ENCODE data around the gene CA12.

The CA12 gene

GRCh38 chr15:63360170-63360569 is 21.5 kb downstream of the CA12 start:
- Histone ChIP-seq H3K4me3 (ENCODE audit: low read depth in 1 of 2, low read length in 2 of 2) (no peak overlapping the region), H3K4me1 (ENCODE audit: control insufficient read depth in 1 of 2, insufficient read depth in 2 of 2, low read length in 2 of 2) (peaks cover 2% of the 10 kb centered on the region in 2 donors), H3K27me3 (ENCODE audit: control insufficient read depth in 1 of 2, insufficient read depth in 2 of 2, low read length in 2 of 2) (no peaks in the 10 kb centered on the region), H3K27ac (ENCODE audit: low read depth, low read length) (no peak overlapping the region), H3K9ac (ENCODE audit: low read depth in 1 of 2, low read length in 2 of 2) (no peak overlapping the region), H3K36me3 (ENCODE audit: control insufficient read depth in 1 of 2, insufficient read depth in 2 of 2, low read length in 2 of 2) (no peaks in the 10 kb centered on the region), H3K9me3 (ENCODE audit: control insufficient read depth in 1 of 2, low read length in 2 of 2) (no peaks in the 10 kb centered on the region)

- Histone ChIP-seq H3K4me1 (ENCODE audit: control insufficient read depth in 1 of 2, insufficient read depth in 2 of 2, low read length in 2 of 2) (peaks cover 13 to 19% of the 10 kb centered on the region in 2 donors), H3K27ac (ENCODE audit: low read depth, low read length) (no peak overlapping the region), H3K36me3 (ENCODE audit: control insufficient read depth in 1 of 2, insufficient read depth in 2 of 2, low read length in 2 of 2) (no peaks in the 10 kb centered on the region), H3K9me3 (ENCODE audit: control insufficient read depth in 1 of 2, low read length in 2 of 2) (no peaks in the 10 kb centered on the region), H3K27me3 (ENCODE audit: control insufficient read depth in 1 of 2, insufficient read depth in 2 of 2, low read length in 2 of 2) (no peaks in the 10 kb centered on the region), H3K9ac (ENCODE audit: low read depth in 1 of 2, low read length in 2 of 2) (no peak overlapping the region), H3K4me3 (ENCODE audit: low read depth in 1 of 2, low read length in 2 of 2) (no peak overlapping the region)
Measured at GRCh38 chr15:63358241-63359029, 23.2 kb downstream of the CA12 start.

- Histone ChIP-seq H3K9me3 (ENCODE audit: control insufficient read depth in 1 of 2, low read length in 2 of 2) (no peaks in the 10 kb centered on the region), H3K4me3 (ENCODE audit: low read depth in 1 of 2, low read length in 2 of 2) (no peak overlapping the region), H3K36me3 (ENCODE audit: control insufficient read depth in 1 of 2, insufficient read depth in 2 of 2, low read length in 2 of 2) (no peaks in the 10 kb centered on the region), H3K27ac (ENCODE audit: low read depth, low read length) (no peak overlapping the region), H3K4me1 (ENCODE audit: control insufficient read depth in 1 of 2, insufficient read depth in 2 of 2, low read length in 2 of 2) (peaks cover 13 to 20% of the 10 kb centered on the region in 2 donors), H3K9ac (ENCODE audit: low read depth in 1 of 2, low read length in 2 of 2) (no peak overlapping the region), H3K27me3 (ENCODE audit: control insufficient read depth in 1 of 2, insufficient read depth in 2 of 2, low read length in 2 of 2) (no peaks in the 10 kb centered on the region)
Measured at GRCh38 chr15:63357731-63358130, 23.9 kb downstream of the CA12 start.

GRCh38 chr15:63357061-63357460 is 24.6 kb downstream of the CA12 start:
- H3K4me1 ChIP-seq (ENCODE audit: control insufficient read depth in 1 of 2, insufficient read depth in 2 of 2, low read length in 2 of 2) = peaks cover 13 to 20% of the 10 kb centered on the region in 2 donors
- no peaks in the 10 kb centered on the region for H3K36me3 ChIP-seq (ENCODE audit: control insufficient read depth in 1 of 2, insufficient read depth in 2 of 2, low read length in 2 of 2)
- H3K27me3 ChIP-seq (ENCODE audit: control insufficient read depth in 1 of 2, insufficient read depth in 2 of 2, low read length in 2 of 2) = no peaks in the 10 kb centered on the region
- no peaks in the 10 kb centered on the region for H3K9me3 ChIP-seq (ENCODE audit: control insufficient read depth in 1 of 2, low read length in 2 of 2)
- H3K9ac ChIP-seq (ENCODE audit: low read depth in 1 of 2, low read length in 2 of 2) = no peak overlapping the region
- no peak overlapping the region for H3K4me3 ChIP-seq (ENCODE audit: low read depth in 1 of 2, low read length in 2 of 2)
- no peak overlapping the region for H3K27ac ChIP-seq (ENCODE audit: low read depth, low read length)

GRCh38 chr15:63354821-63355650 is 26.6 kb downstream of the CA12 start:
- peaks cover 13 to 20% of the 10 kb centered on the region in 2 donors for H3K4me1 ChIP-seq (ENCODE audit: control insufficient read depth in 1 of 2, insufficient read depth in 2 of 2, low read length in 2 of 2)
- H3K27me3 ChIP-seq (ENCODE audit: control insufficient read depth in 1 of 2, insufficient read depth in 2 of 2, low read length in 2 of 2) = no peaks in the 10 kb centered on the region
- H3K27ac ChIP-seq (ENCODE audit: low read depth, low read length) = no peak overlapping the region
- no peak overlapping the region for H3K4me3 ChIP-seq (ENCODE audit: low read depth in 1 of 2, low read length in 2 of 2)
- no peaks in the 10 kb centered on the region for H3K36me3 ChIP-seq (ENCODE audit: control insufficient read depth in 1 of 2, insufficient read depth in 2 of 2, low read length in 2 of 2)
- H3K9ac ChIP-seq (ENCODE audit: low read depth in 1 of 2, low read length in 2 of 2) = no peak overlapping the region
- no peaks in the 10 kb centered on the region for H3K9me3 ChIP-seq (ENCODE audit: control insufficient read depth in 1 of 2, low read length in 2 of 2)

- no peak overlapping the region for H3K9ac ChIP-seq (ENCODE audit: low read depth in 1 of 2, low read length in 2 of 2)
- H3K9me3 ChIP-seq (ENCODE audit: control insufficient read depth in 1 of 2, low read length in 2 of 2) = no peaks in the 10 kb centered on the region
- no peaks in the 10 kb centered on the region for H3K36me3 ChIP-seq (ENCODE audit: control insufficient read depth in 1 of 2, insufficient read depth in 2 of 2, low read length in 2 of 2)
- no peaks in the 10 kb centered on the region for H3K27me3 ChIP-seq (ENCODE audit: control insufficient read depth in 1 of 2, insufficient read depth in 2 of 2, low read length in 2 of 2)
- H3K4me1 ChIP-seq (ENCODE audit: control insufficient read depth in 1 of 2, insufficient read depth in 2 of 2, low read length in 2 of 2) = peaks cover 13 to 20% of the 10 kb centered on the region in 2 donors
- H3K27ac ChIP-seq (ENCODE audit: low read depth, low read length) = no peak overlapping the region
- no peak overlapping the region for H3K4me3 ChIP-seq (ENCODE audit: low read depth in 1 of 2, low read length in 2 of 2)
Measured at GRCh38 chr15:63353887-63354286, 27.8 kb downstream of the CA12 start.

GRCh38 chr15:63353261-63353660 is 28.4 kb downstream of the CA12 start:
- H3K9me3 ChIP-seq (ENCODE audit: control insufficient read depth in 1 of 2, low read length in 2 of 2) = no peaks in the 10 kb centered on the region
- peaks cover 13 to 21% of the 10 kb centered on the region in 2 donors for H3K4me1 ChIP-seq (ENCODE audit: control insufficient read depth in 1 of 2, insufficient read depth in 2 of 2, low read length in 2 of 2)
- H3K4me3 ChIP-seq (ENCODE audit: low read depth in 1 of 2, low read length in 2 of 2) = no peak overlapping the region
- H3K27ac ChIP-seq (ENCODE audit: low read depth, low read length) = no peak overlapping the region
- no peaks in the 10 kb centered on the region for H3K36me3 ChIP-seq (ENCODE audit: control insufficient read depth in 1 of 2, insufficient read depth in 2 of 2, low read length in 2 of 2)
- H3K27me3 ChIP-seq (ENCODE audit: control insufficient read depth in 1 of 2, insufficient read depth in 2 of 2, low read length in 2 of 2) = no peaks in the 10 kb centered on the region
- H3K9ac ChIP-seq (ENCODE audit: low read depth in 1 of 2, low read length in 2 of 2) = no peak overlapping the region

GRCh38 chr15:63352808-63353207 is 28.8 kb downstream of the CA12 start:
- no peak overlapping the region for H3K27ac ChIP-seq (ENCODE audit: low read depth, low read length)
- no peaks in the 10 kb centered on the region for H3K27me3 ChIP-seq (ENCODE audit: control insufficient read depth in 1 of 2, insufficient read depth in 2 of 2, low read length in 2 of 2)
- no peaks in the 10 kb centered on the region for H3K36me3 ChIP-seq (ENCODE audit: control insufficient read depth in 1 of 2, insufficient read depth in 2 of 2, low read length in 2 of 2)
- no peak overlapping the region for H3K9ac ChIP-seq (ENCODE audit: low read depth in 1 of 2, low read length in 2 of 2)
- H3K9me3 ChIP-seq (ENCODE audit: control insufficient read depth in 1 of 2, low read length in 2 of 2) = no peaks in the 10 kb centered on the region
- H3K4me1 ChIP-seq (ENCODE audit: control insufficient read depth in 1 of 2, insufficient read depth in 2 of 2, low read length in 2 of 2) = peaks cover 13 to 22% of the 10 kb centered on the region in 2 donors
- H3K4me3 ChIP-seq (ENCODE audit: low read depth in 1 of 2, low read length in 2 of 2) = no peak overlapping the region

- Histone ChIP-seq H3K4me1 (ENCODE audit: control insufficient read depth in 1 of 2, insufficient read depth in 2 of 2, low read length in 2 of 2) (peaks cover 13 to 22% of the 10 kb centered on the region in 2 donors), H3K9me3 (ENCODE audit: control insufficient read depth in 1 of 2, low read length in 2 of 2) (no peaks in the 10 kb centered on the region), H3K9ac (ENCODE audit: low read depth in 1 of 2, low read length in 2 of 2) (no peak overlapping the region), H3K27me3 (ENCODE audit: control insufficient read depth in 1 of 2, insufficient read depth in 2 of 2, low read length in 2 of 2) (no peaks in the 10 kb centered on the region), H3K4me3 (ENCODE audit: low read depth in 1 of 2, low read length in 2 of 2) (no peak overlapping the region), H3K36me3 (ENCODE audit: control insufficient read depth in 1 of 2, insufficient read depth in 2 of 2, low read length in 2 of 2) (no peaks in the 10 kb centered on the region), H3K27ac (ENCODE audit: low read depth, low read length) (no peak overlapping the region)
Measured at GRCh38 chr15:63351170-63351569, 30.5 kb downstream of the CA12 start.

- Histone ChIP-seq H3K9ac (ENCODE audit: low read depth in 1 of 2, low read length in 2 of 2) (no peak overlapping the region), H3K4me3 (ENCODE audit: low read depth in 1 of 2, low read length in 2 of 2) (no peak overlapping the region), H3K4me1 (ENCODE audit: control insufficient read depth in 1 of 2, insufficient read depth in 2 of 2, low read length in 2 of 2) (peaks cover 12 to 21% of the 10 kb centered on the region in 2 donors), H3K27me3 (ENCODE audit: control insufficient read depth in 1 of 2, insufficient read depth in 2 of 2, low read length in 2 of 2) (no peaks in the 10 kb centered on the region), H3K9me3 (ENCODE audit: control insufficient read depth in 1 of 2, low read length in 2 of 2) (no peaks in the 10 kb centered on the region), H3K27ac (ENCODE audit: low read depth, low read length) (no peak overlapping the region), H3K36me3 (ENCODE audit: control insufficient read depth in 1 of 2, insufficient read depth in 2 of 2, low read length in 2 of 2) (no peaks in the 10 kb centered on the region)
Measured at GRCh38 chr15:63350178-63350621, 31.4 kb downstream of the CA12 start.
